Lower lobe of right lung (tissue), 2 donors: Measurements from ENCODE around the gene ABT1. TPM values are rescaled to one million over a fixed set of nuclear protein-coding genes. Genes with fewer than 3 reads are reported as not detected.

ENCODE experiments used
- ATAC-seq, 2 donors: fragments of 200-7000 bp; cut with Tn5 transposase; one replicate each; pipeline ENCODE4 v1.9.1; 2020 to 2022; ENCODE audit warnings: mild to moderate bottlenecking in 2 of 2, moderate library complexity in 2 of 2
- DNase-seq: peaks from one replicate; pipeline ENCODE4 v3.0.0-alpha.2; 2020
- H3K27ac ChIP-seq: fragments of 200-600 bp; one replicate; pipeline ENCODE4 v1.8.0; 2022
- H3K27me3 ChIP-seq: fragments of 200-600 bp; one replicate; pipeline ENCODE4 v1.8.0; 2022; ENCODE audit warnings: low read depth
- H3K36me3 ChIP-seq: fragments of 200-600 bp; one replicate; pipeline ENCODE4 v1.8.0; 2022; ENCODE audit warnings: mild to moderate bottlenecking
- H3K4me1 ChIP-seq: fragments of 200-600 bp; one replicate; pipeline ENCODE4 v1.8.0; 2022
- H3K4me3 ChIP-seq: fragments of 200-600 bp; one replicate; pipeline ENCODE4 v1.8.0; 2022; ENCODE audit warnings: mild to moderate bottlenecking
- H3K9me3 ChIP-seq: fragments of 200-600 bp; one replicate; pipeline ENCODE4 v1.8.0; 2022
- intact Hi-C: fragments of 100-400 bp; cut with DNase I; formaldehyde crosslinking; loops from one replicate; pipeline ENCODE4 v1.11.0; 2022
- total RNA-seq: library from RNA; stranded (reverse); fragmentation: NEBNext Ultra II Directional; extraction: Animal tissue kit (Norgen Biotek cat#: 25700); gene quantifications from one replicate; pipeline ENCODE4 v1.2.1, GENCODE V29; 2021
- TF ChIP-seq, protein P1 (sequence below): fragments of 200-600 bp; IDR thresholded peaks from one replicate; pipeline ENCODE4 v1.8.0; 2022; ENCODE audit warnings: antibody characterized with exemption, mild to moderate bottlenecking
- donor health status: DM: no; HTN: yes; CAD: no; lungs with severe emphysema.

Gene ABT1
- total RNA-seq, 1 donor from 2014 or later = 13.5 TPM

DNA sequence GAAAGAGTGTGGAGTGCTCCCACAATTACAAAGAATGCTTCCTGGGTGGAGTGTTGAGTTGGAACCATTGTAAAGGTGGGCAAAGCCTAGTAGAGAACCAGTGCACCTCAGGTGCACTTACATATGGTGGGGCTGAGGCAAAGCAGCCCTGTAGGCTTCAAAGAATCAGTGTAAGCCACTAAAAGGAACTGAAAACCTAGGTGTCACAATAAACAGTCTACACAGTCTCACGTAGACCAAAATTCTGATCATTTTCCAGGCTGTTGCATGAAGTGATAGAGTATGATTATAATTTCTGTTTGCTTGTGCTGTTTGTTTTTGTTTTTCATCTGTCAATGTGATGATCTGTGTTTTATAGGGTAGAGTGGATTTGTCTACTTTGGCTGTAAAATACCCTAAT is 2.8 kb downstream of the ABT1 start:
- peaks cover 19% of the 10 kb centered on the region for H3K4me1 ChIP-seq
- intact Hi-C loops = loop anchor here (10.0 kb wide), 1 partner anchor 265 kb away; no protein-coding TSS in a partner anchor
- ATAC-seq (no peak), DNase-seq (no peak)
- H3K27ac ChIP-seq = no peak overlapping the region
- H3K27me3 ChIP-seq = no peaks in the 10 kb centered on the region
- no peak overlapping the region for H3K4me3 ChIP-seq
- TF ChIP-seq, protein P1, sequence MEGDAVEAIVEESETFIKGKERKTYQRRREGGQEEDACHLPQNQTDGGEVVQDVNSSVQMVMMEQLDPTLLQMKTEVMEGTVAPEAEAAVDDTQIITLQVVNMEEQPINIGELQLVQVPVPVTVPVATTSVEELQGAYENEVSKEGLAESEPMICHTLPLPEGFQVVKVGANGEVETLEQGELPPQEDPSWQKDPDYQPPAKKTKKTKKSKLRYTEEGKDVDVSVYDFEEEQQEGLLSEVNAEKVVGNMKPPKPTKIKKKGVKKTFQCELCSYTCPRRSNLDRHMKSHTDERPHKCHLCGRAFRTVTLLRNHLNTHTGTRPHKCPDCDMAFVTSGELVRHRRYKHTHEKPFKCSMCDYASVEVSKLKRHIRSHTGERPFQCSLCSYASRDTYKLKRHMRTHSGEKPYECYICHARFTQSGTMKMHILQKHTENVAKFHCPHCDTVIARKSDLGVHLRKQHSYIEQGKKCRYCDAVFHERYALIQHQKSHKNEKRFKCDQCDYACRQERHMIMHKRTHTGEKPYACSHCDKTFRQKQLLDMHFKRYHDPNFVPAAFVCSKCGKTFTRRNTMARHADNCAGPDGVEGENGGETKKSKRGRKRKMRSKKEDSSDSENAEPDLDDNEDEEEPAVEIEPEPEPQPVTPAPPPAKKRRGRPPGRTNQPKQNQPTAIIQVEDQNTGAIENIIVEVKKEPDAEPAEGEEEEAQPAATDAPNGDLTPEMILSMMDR = no peak
- peaks cover 27% of the 10 kb centered on the region for H3K36me3 ChIP-seq
- H3K9me3 ChIP-seq = no peaks in the 10 kb centered on the region

DNA sequence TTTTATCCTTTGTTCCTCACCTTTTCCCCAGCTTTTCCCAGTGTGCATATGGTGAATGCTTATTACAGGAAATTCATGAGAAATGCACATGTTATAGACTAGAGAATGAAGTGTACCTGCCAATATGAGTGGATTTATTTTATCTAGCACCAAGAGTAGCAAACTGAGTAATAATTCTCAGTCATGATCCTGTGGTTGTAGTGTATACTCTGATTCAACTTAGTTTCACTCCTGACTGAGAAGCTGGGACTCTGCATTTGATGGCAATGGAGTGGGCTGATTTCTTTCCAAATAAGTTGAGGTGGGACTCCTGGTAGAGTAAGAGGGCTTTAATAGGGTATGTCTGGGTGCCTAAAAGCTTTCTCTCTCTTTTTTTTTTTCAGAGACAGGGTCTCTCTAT is 4.0 kb downstream of the ABT1 start:
- no peak for DNase-seq
- TF ChIP-seq, protein P1 = no peak

DNA sequence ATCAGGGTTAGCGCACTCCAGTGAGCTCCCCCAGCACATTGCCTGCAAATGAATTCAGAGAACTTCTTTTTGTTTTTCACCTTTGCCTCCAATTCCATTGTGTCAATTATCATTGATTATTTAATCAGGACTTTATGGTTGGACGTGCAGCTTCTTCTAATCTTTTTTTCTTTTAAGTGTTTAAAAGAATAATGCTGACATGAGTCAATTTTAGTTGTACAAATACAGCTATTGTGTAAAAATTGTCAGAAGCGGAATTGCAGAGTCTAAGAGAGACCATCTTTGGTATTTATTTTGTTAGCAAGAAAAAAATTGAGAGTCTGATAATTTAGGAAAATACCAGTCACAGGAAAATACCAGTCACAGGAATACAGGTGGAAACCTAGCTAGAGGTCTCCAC is 5.5 kb downstream of the ABT1 start:
- TF ChIP-seq, protein P1 = no peak
- H3K36me3 ChIP-seq = peaks cover 27% of the 10 kb centered on the region
- DNase-seq (no peak), ATAC-seq (no peak)
- no peaks in the 10 kb centered on the region for H3K9me3 ChIP-seq
- H3K4me1 ChIP-seq = peaks cover 11% of the 10 kb centered on the region
- no peak overlapping the region for H3K4me3 ChIP-seq
- no peaks in the 10 kb centered on the region for H3K27me3 ChIP-seq
- intact Hi-C loops = no loop called here
- H3K27ac ChIP-seq = no peak overlapping the region

More for the DNA sequence above, 4.0 kb downstream of the ABT1 start:
- intact Hi-C loops = no loop called here
- Histone ChIP-seq H3K4me3 (no peak overlapping the region), H3K27ac (no peak overlapping the region), H3K27me3 (no peaks in the 10 kb centered on the region), H3K36me3 (peaks cover 27% of the 10 kb centered on the region), H3K9me3 (no peaks in the 10 kb centered on the region), H3K4me1 (peaks cover 11% of the 10 kb centered on the region)
- no peak for ATAC-seq

DNA sequence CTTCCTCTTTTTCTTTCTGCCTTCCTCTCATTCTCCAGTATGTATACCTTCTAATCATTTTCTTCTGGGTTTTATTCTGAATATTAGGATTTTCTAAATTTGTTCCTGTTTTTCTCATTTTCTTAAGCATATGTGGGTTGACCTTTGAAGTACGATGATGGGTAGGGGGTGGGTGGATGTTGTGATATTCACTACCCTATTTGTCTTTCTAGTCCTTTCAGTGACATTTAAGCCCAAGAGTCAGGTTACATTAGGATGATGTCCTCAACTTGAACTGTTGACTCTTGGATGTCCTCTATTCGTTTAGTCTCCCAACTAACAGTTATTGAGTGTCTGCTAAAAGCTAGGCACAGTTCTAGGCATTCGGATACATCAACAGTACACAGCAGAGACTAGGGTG is 7.3 kb downstream of the ABT1 start:
- H3K27me3 ChIP-seq = no peaks in the 10 kb centered on the region
- H3K9me3 ChIP-seq = no peaks in the 10 kb centered on the region
- no peak overlapping the region for H3K4me3 ChIP-seq
- TF ChIP-seq, protein P1 = no peak
- no peak overlapping the region for H3K27ac ChIP-seq
- peaks cover 3% of the 10 kb centered on the region for H3K4me1 ChIP-seq
- no peak for ATAC-seq
- DNase-seq = no peak
- intact Hi-C loops = no loop called here
- H3K36me3 ChIP-seq = peaks cover 15% of the 10 kb centered on the region

DNA sequence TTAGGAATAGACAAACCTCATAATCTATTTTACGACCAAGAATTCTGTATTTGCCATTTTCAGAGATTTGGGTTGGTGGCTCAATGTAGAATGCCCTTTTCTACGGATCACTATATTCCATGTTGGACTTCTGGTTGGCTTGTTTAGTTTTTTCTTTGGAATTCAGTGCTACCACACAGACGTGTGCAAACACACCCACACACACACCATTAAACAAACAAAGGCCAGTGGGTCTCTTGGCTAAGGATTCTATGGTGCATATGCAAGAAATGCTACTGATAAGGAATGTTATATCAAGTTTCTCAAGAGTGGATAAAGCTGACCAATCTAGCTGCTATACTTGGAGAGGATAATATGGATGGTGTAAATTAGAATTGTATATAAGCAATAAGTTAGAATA is 8.0 kb downstream of the ABT1 start:
- H3K4me1 ChIP-seq = peaks cover 3% of the 10 kb centered on the region
- DNase-seq = no peak

More for the DNA sequence above, 8.0 kb downstream of the ABT1 start:
- H3K4me3 ChIP-seq = no peak overlapping the region
- TF ChIP-seq, protein P1 = no peak
- ATAC-seq = no peak
- peaks cover 7% of the 10 kb centered on the region for H3K36me3 ChIP-seq
- H3K27me3 ChIP-seq = no peaks in the 10 kb centered on the region
- intact Hi-C loops = no loop called here
- no peak overlapping the region for H3K27ac ChIP-seq
- no peaks in the 10 kb centered on the region for H3K9me3 ChIP-seq
